ENCODE data around the gene IAPP.
"Not testable (repeated sequence)": the region's sequence is repeated elsewhere in the genome, so short reads cannot be mapped to it uniquely, and the experiment has no call there.

Gene IAPP

DNA sequence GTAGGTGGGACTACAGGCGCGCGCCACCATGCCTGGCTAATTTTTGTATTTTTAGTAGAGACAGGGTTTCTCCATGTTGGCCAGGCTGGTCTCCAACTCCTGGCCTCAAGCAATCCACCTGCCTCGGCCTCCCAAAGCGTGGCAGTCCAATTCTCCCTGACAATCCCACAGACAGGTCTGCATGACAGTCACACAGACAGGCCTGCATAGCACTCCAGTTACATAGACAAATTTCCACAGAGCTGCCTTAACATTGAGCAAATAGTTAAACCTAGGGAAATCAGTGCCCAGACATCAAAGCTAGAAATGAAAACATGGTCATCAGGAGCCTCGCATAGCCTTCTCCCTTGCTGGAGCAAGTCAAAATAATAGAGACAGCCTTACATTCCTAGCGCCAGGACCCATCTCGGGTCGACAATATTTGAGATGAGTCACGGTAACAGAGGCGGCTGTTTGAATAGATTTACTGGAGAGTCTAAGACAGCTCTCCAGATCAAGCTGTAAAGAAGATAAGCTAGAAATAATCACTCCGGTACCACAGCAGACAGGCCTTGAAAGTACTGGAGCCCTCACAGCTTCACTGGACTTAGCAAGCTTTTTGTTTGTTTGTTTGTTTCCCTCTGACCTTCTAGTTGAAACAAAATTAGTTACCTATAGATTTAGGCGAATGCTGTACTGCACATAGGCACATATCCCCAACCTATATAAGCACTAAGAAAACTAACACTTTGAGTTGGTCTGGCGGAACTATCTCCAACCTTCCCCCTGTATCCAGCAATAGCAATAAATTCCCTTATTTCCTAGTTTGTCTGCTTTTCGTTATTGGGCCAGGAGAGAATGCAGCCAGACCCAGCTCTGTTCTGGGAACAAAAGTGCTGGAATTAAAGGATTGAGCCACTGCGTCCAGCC, 40.9 kb downstream of the IAPP start:
- no peak overlapping the region for H3K4me3 ChIP-seq (replicated peaks; ENCODE audit: low read depth, low read length)

GRCh38 chr12:21416511-21417121, 43.9 kb downstream of the IAPP start:
- DNase-seq (ENCODE audit: extremely low read depth, low read depth) = no peak

More for the DNA sequence above, 40.9 kb downstream of the IAPP start:
- no peak for DNase-seq (ENCODE audit: extremely low read depth, low read depth)
- no peak for TF ChIP-seq CTCF (IDR thresholded peaks at IDR 0.05; ENCODE audit: low read depth, low read length, missing control alignments)

GRCh38 chr12:21418398-21418797, 45.7 kb downstream of the IAPP start:
- H3K4me3 ChIP-seq (replicated peaks; ENCODE audit: low read depth, low read length); DNase-seq (ENCODE audit: extremely low read depth, low read depth): not testable (repeated sequence)

More at GRCh38 chr12:21416511-21417121, 43.9 kb downstream of the IAPP start:
- no peak for TF ChIP-seq CTCF (IDR thresholded peaks at IDR 0.05; ENCODE audit: low read depth, low read length, missing control alignments)
- H3K4me3 ChIP-seq (replicated peaks; ENCODE audit: low read depth, low read length) = no peak overlapping the region

- not testable (repeated sequence) for DNase-seq (ENCODE audit: extremely low read depth, low read depth); H3K4me3 ChIP-seq (replicated peaks; ENCODE audit: low read depth, low read length)
Observed at GRCh38 chr12:21419009-21419699, 46.5 kb downstream of the IAPP start.

DNA sequence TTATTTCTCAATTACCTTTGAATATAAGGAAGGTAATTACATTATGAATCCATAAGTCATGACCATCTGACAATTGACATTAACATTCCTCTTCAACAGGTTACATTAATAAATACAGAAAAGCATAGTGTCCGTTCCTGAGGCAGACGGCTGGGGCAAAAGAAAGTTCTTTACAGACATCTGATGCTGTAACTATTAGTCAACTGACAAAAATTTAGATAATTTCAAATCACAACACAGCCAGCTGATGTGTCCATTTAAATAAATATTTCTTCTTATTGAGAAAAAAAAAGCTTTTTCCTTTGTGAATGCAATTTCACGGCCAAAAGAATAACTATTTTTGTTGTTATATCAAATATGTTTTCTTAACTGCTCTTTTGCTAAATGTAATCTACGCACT, 55.5 kb downstream of the IAPP start:
- no peak for TF ChIP-seq CTCF (IDR thresholded peaks at IDR 0.05; ENCODE audit: low read depth, low read length, missing control alignments)
- no peak for DNase-seq (ENCODE audit: extremely low read depth, low read depth)
- no peak overlapping the region for H3K4me3 ChIP-seq (replicated peaks; ENCODE audit: low read depth, low read length)
